H9 (cell line): ENCODE results near the gene S1PR5. TPM values are rescaled to one million over a fixed set of nuclear protein-coding genes. Genes with fewer than 3 reads are reported as not detected.
A peak's percentile ranks its signal among the peaks of the same experiment; 100 is the strongest.

Experiments used
- DNase-seq: peaks from one replicate; pipeline ENCODE4 v3.0.0-alpha.2; 2017
- H2AFZ ChIP-seq: one replicate; pipeline ENCODE4 v1.6.1; 2013; ENCODE audit warnings: mild to moderate bottlenecking, low read length, control low read depth, moderate library complexity
- H2AK5ac ChIP-seq: 2 replicates; pipeline ENCODE4 v1.6.1; 2013; ENCODE audit warnings: low read length, control low read depth, mixed read lengths; ENCODE audit not compliant: insufficient read length
- H2BK120ac ChIP-seq: one replicate; pipeline ENCODE4 v1.6.1; 2013; ENCODE audit warnings: low read depth, mild to moderate bottlenecking, low read length, control low read depth, inconsistent platforms; ENCODE audit not compliant: poor library complexity, severe bottlenecking
- H2BK12ac ChIP-seq: 2 replicates; pipeline ENCODE4 v1.6.1; 2013; ENCODE audit warnings: low read length, control low read depth, mixed read lengths, low read depth; ENCODE audit not compliant: insufficient read length
- H2BK15ac ChIP-seq: 2 replicates; pipeline ENCODE4 v1.6.1; 2013; ENCODE audit warnings: low read depth, low read length, control low read depth
- H2BK20ac ChIP-seq: one replicate; pipeline ENCODE4 v1.6.1; 2013; ENCODE audit warnings: low read depth, mild to moderate bottlenecking, low read length, control low read depth, inconsistent platforms; ENCODE audit not compliant: poor library complexity, severe bottlenecking
- H2BK5ac ChIP-seq: 2 replicates; pipeline ENCODE4 v1.6.1; 2013; ENCODE audit warnings: low read length, control low read depth, mixed read lengths; ENCODE audit not compliant: insufficient read length
- H3K14ac ChIP-seq: 2 replicates; pipeline ENCODE4 v1.6.1; 2013; ENCODE audit warnings: low read length, control low read depth; ENCODE audit not compliant: insufficient read depth
- H3K18ac ChIP-seq: 2 replicates; pipeline ENCODE4 v1.6.1; 2013; ENCODE audit warnings: low read depth, mild to moderate bottlenecking, mixed read lengths, low read length, control low read depth; ENCODE audit not compliant: insufficient read length
- H3K23ac ChIP-seq: 2 replicates; pipeline ENCODE4 v1.6.1; 2013; ENCODE audit warnings: low read length, control low read depth, mixed read lengths, low read depth; ENCODE audit not compliant: insufficient read length
- H3K23me2 ChIP-seq: 2 replicates; pipeline ENCODE4 v1.6.1; 2013; ENCODE audit warnings: low read depth, mild to moderate bottlenecking, mixed read lengths, low read length, control low read depth; ENCODE audit not compliant: insufficient read length, poor library complexity, severe bottlenecking
- H3K27ac ChIP-seq: 2 replicates; pipeline ENCODE4 v1.5.1; 2013; ENCODE audit warnings: low read length, control low read depth, mixed read lengths, low read depth; ENCODE audit not compliant: insufficient read length
- H3K27me3 ChIP-seq: 2 replicates; pipeline ENCODE4 v1.6.1; 2013; ENCODE audit warnings: low read length, control low read depth, inconsistent platforms; ENCODE audit not compliant: insufficient read depth
- H3K4ac ChIP-seq: 2 replicates; pipeline ENCODE4 v1.6.1; 2013; ENCODE audit warnings: low read depth, mild to moderate bottlenecking, control low read depth, inconsistent platforms, low read length, moderate library complexity
- H3K4me1 ChIP-seq: 2 replicates; pipeline ENCODE4 v1.6.1; 2013; ENCODE audit warnings: low read length, control low read depth, inconsistent platforms; ENCODE audit not compliant: insufficient read depth
- H3K4me2 ChIP-seq: 2 replicates; pipeline ENCODE4 v1.6.1; 2013; ENCODE audit warnings: low read length, control low read depth, mixed read lengths; ENCODE audit not compliant: insufficient read length, insufficient read depth
- H3K56ac ChIP-seq: 2 replicates; pipeline ENCODE4 v1.6.1; 2013; ENCODE audit warnings: low read depth, mild to moderate bottlenecking, mixed read lengths, low read length, control low read depth; ENCODE audit not compliant: insufficient read length
- H3K79me1 ChIP-seq: 2 replicates; pipeline ENCODE4 v1.6.1; 2013; ENCODE audit warnings: low read depth, mild to moderate bottlenecking, moderate library complexity, low read length, control low read depth, inconsistent platforms; ENCODE audit not compliant: insufficient read depth, poor library complexity, severe bottlenecking
- H3K79me2 ChIP-seq: 2 replicates; pipeline ENCODE4 v1.6.1; 2013; ENCODE audit warnings: low read length, control low read depth, inconsistent platforms; ENCODE audit not compliant: insufficient read depth
- H3K9ac ChIP-seq: 2 replicates; pipeline ENCODE4 v1.6.1; 2013; ENCODE audit warnings: low read length, control low read depth, mixed read lengths; ENCODE audit not compliant: insufficient read length; ENCODE audit errors: extremely low read depth
- H3K9me3 ChIP-seq: one replicate; pipeline ENCODE4 v1.6.1; 2013; ENCODE audit warnings: low read depth, low read length, inconsistent platforms; ENCODE audit not compliant: control insufficient read depth
- H3T11ph ChIP-seq: one replicate; pipeline ENCODE4 v1.6.1; 2013; ENCODE audit warnings: mild to moderate bottlenecking, low read length, control low read depth, inconsistent platforms
- H4K20me1 ChIP-seq: one replicate; pipeline ENCODE4 v1.6.1; 2013; ENCODE audit not compliant: control insufficient read depth, insufficient read length, insufficient read depth
- H4K5ac ChIP-seq: 2 replicates; pipeline ENCODE4 v1.6.1; 2013; ENCODE audit warnings: low read depth, mild to moderate bottlenecking, mixed read lengths, low read length, control low read depth; ENCODE audit not compliant: insufficient read length
- H4K8ac ChIP-seq: replicated peaks from 2 replicates; pipeline ENCODE4 v1.6.1; 2013; ENCODE audit warnings: low read length, control low read depth, mixed read lengths, low read depth; ENCODE audit not compliant: insufficient read length
- H4K91ac ChIP-seq: 2 replicates; pipeline ENCODE4 v1.6.1; 2013; ENCODE audit warnings: low read depth, mild to moderate bottlenecking, moderate library complexity, mixed read lengths, low read length, control low read depth; ENCODE audit not compliant: insufficient read length
- H3K27ac Mint-ChIP-seq, 3 experiments: 2 replicates in 2 of 3; 3 replicates in 1 of 3; pipeline ENCODE4 v1.8.0; 2020 to 2021; ENCODE audit warnings: mixed read lengths in 3 of 3, mild to moderate bottlenecking in 1 of 3, moderate library complexity in 1 of 3
- H3K27me3 Mint-ChIP-seq: 2 replicates; pipeline ENCODE4 v1.8.0; 2021; ENCODE audit warnings: low read depth, mild to moderate bottlenecking, moderate library complexity, mixed read lengths
- H3K36me3 Mint-ChIP-seq, 3 experiments: 2 replicates in 2 of 3; 3 replicates in 1 of 3; pipeline ENCODE4 v1.8.0; 2020 to 2021; ENCODE audit warnings: low read depth in 3 of 3, mixed read lengths in 3 of 3; ENCODE audit not compliant: insufficient read depth in 1 of 3
- H3K4me1 Mint-ChIP-seq, 2 experiments: 2 replicates each; pipeline ENCODE4 v1.8.0; 2020; ENCODE audit warnings: mixed read lengths in 2 of 2
- H3K4me3 Mint-ChIP-seq, 2 experiments: 2 replicates in 1 of 2; 3 replicates in 1 of 2; pipeline ENCODE4 v1.8.0; 2020 to 2021; ENCODE audit warnings: mild to moderate bottlenecking in 2 of 2, mixed read lengths in 2 of 2, moderate library complexity in 1 of 2
- H3K9me3 Mint-ChIP-seq, 2 experiments: 2 replicates in 1 of 2; 3 replicates in 1 of 2; pipeline ENCODE4 v1.8.0; 2020; ENCODE audit warnings: mild to moderate bottlenecking in 2 of 2, mixed read lengths in 2 of 2, moderate library complexity in 1 of 2
- CTCF ChIP-seq: fragments of 200-600 bp; sonication (generic); conservative IDR thresholded peaks from 3 replicates; pipeline ENCODE4 v1.8.0; 2021; ENCODE audit warnings: antibody characterized with exemption, mild to moderate bottlenecking
- WGBS: extraction: QIAGEN DNeasy Blood & Tissue Kit; methylation state at CpG from one replicate; pipeline ENCODE4 v1.1.7; 2013; ENCODE audit warnings: missing lambda C conversion rate, low lambda C conversion rate, mixed read lengths; ENCODE audit not compliant: insufficient read length; ENCODE audit errors: extremely low coverage; 5-methylcytosine and 5-hydroxymethylcytosine counted together
- total RNA-seq: library from RNA; stranded (reverse); gene quantifications from 2 replicates; pipeline ENCODE4 v1.2.1, GENCODE V29; 2021

The S1PR5 gene
- total RNA-seq, 1 experiment from 2014 or later = 8.1 TPM

- DNase-seq = peak; percentile 97
- H2AK5ac ChIP-seq = no peak overlapping the region
- H3K9ac ChIP-seq = no peak overlapping the region
- no peak overlapping the region for H2BK120ac ChIP-seq
- H3K23me2 ChIP-seq = no peaks in the 10 kb centered on the region
- H3K18ac ChIP-seq = no peak overlapping the region
- no peaks in the 10 kb centered on the region; a peak in 1 of 7 replicates for H3K36me3 Mint-ChIP-seq
- no peak overlapping the region for H4K91ac ChIP-seq
- H3K79me2 ChIP-seq = no peaks in the 10 kb centered on the region
- no peak overlapping the region for H2AFZ ChIP-seq
- no peak overlapping the region for H2BK5ac ChIP-seq
- peaks cover 0 to 2% of the 10 kb centered on the region in 2 experiments; a peak in 1 of 5 replicates for H3K9me3 Mint-ChIP-seq
- no peaks in the 10 kb centered on the region for H3K79me1 ChIP-seq
- no peaks in the 10 kb centered on the region for H4K20me1 ChIP-seq
- no peak overlapping the region for H3K4ac ChIP-seq
- no peak overlapping the region for H2BK20ac ChIP-seq
- no peaks in the 10 kb centered on the region for H3K9me3 ChIP-seq
- no peak overlapping the region for H3T11ph ChIP-seq
- peak overlapping the region; percentile 23 for H3K4me2 ChIP-seq
- no peak overlapping the region for H4K5ac ChIP-seq
- H3K4me1 Mint-ChIP-seq = peaks cover 2 to 8% of the 10 kb centered on the region in 2 experiments; a peak in 3 of 4 replicates
- H3K56ac ChIP-seq = no peak overlapping the region
- TF ChIP-seq CTCF = peak; percentile 93
- no peaks in the 10 kb centered on the region for H3K4me1 ChIP-seq
- no peak overlapping the region for H3K23ac ChIP-seq
- H3K14ac ChIP-seq = no peak overlapping the region
- H3K27ac Mint-ChIP-seq = no peak overlapping the region
- no peak overlapping the region for H4K8ac ChIP-seq
- no CpG with 5 or more reads among the region's 36 CpGs for WGBS
- peaks cover 3% of the 10 kb centered on the region; the same call in 1 of the 2 replicates for H3K27me3 ChIP-seq
- no peak overlapping the region for H3K27ac ChIP-seq
- H3K4me3 Mint-ChIP-seq = peak overlapping the region; percentile 16 to 19
- no peak overlapping the region for H2BK15ac ChIP-seq
- H2BK12ac ChIP-seq = no peak overlapping the region
- H3K27me3 Mint-ChIP-seq = peaks cover 21% of the 10 kb centered on the region
These were observed 38.3 kb downstream of the S1PR5 start for GRCh38 chr19:10478903-10479384.
